Right ventricle myocardium inferior (tissue), 1 donor: ENCODE data around the gene ZNF827. TPM values are rescaled to one million over a fixed set of nuclear protein-coding genes. Genes with fewer than 3 reads are reported as not detected.
A peak's percentile ranks its signal among the peaks of the same experiment; 100 is the strongest.

ENCODE experiments used
- ATAC-seq: fragments of 200-7000 bp; cut with Tn5 transposase; one replicate; pipeline ENCODE4 v1.9.1; 2020; ENCODE audit warnings: mild to moderate bottlenecking, moderate library complexity
- DNase-seq: peaks from one replicate; pipeline ENCODE4 v3.0.0; 2021; ENCODE audit errors: missing footprints
- intact Hi-C: fragments of 100-400 bp; cut with DNase I; formaldehyde crosslinking; loops from one replicate; pipeline ENCODE4 v1.11.0; 2022
- total RNA-seq: library from RNA; stranded (reverse); fragmentation: NEBNext Ultra II Directional; extraction: Animal tissue kit (Norgen Biotek cat#: 25700); gene quantifications from one replicate; pipeline ENCODE4 v1.2.1, GENCODE V29; 2021
- donor health status: DM: no; HTN: yes; CAD: no; lungs with severe emphysema.

Gene ZNF827
- total RNA-seq, 1 donor from 2014 or later: 11.9 TPM

DNA sequence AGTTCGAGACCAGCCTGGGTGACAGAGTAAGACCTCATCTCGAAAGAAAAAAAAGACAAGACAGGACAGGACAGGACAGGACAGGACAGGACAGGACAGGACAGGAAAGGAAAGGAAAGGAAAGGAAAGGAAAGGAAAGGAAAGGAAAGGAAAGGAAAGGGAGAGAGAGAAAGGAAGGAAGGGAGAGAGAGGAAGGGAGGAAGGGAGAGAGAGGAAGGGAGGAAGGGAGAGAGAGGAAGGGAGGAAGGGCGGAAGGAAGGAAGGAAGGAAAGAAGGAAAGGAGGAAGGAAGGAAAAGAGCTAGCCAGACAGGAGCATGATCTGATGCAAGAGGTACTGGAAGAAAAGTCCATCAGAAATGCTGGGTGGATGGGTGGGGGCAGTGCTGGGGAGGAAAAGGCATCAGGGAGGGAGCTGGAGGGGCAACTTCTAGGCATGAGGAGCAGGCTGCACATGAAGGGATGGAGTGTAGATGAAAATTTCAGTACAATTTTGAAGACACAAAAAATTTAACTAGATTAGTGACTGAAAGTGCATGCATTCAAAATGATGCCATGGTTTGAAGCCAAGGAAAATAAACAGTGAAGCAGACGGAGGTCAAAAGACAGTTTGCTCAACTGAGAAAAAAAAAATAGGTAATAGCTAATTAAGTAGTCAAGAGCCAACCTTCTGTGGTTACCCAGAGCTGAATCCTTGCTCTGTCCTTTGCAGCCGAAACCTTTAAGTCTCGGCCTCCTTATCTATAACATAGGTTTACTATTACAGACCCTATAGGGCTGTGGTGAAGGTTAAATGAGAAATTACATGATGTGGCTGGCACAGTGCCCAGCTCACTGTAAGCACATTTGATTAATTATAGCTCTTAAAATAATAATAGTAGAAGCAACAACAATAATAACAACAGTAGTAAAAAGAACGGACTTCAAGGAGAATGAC lies 59.9 kb downstream of the ZNF827 start:
- ATAC-seq: peak; percentile 45
- DNase-seq: no peak
- intact Hi-C loops: no loop called here

DNA sequence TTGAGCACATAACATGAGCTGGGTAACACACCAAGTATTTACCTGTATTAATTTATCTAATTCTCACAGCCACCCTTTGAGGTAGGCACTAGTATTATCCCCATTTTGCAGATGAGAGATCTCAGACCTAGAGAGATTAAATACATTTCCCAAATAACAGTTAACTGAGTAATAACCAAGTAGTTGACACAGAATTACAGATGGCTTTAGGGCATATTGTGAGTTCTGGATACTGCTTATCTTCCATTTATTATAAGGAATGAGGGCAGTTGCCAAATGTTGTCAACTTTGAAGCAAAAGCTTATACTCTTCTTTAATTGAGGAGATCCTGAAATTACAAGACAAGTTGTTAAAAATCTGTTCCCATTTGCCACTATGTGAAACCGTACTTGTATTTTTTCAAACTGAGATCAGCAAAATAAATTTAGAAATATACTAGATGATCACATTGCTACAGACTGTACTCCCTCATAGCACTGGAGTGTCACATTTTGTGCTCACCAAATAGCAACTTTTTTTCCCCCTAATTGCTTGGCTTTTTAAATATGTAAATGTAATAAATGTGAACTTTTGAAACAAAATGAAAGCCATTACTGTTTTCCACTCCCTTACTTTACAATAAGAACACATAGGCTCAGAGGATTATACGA lies 62.0 kb downstream of the ZNF827 start:
- ATAC-seq (no peak), DNase-seq (no peak)
- intact Hi-C loops: no loop called here

- intact Hi-C loops: loop anchor here (5.0 kb wide), 1 partner anchor 142 kb away; no protein-coding TSS in a partner anchor
- ATAC-seq (no peak), DNase-seq (no peak)
Observed at GRCh38 chr4:145873901-145874300, 64.7 kb downstream of the ZNF827 start.

DNA sequence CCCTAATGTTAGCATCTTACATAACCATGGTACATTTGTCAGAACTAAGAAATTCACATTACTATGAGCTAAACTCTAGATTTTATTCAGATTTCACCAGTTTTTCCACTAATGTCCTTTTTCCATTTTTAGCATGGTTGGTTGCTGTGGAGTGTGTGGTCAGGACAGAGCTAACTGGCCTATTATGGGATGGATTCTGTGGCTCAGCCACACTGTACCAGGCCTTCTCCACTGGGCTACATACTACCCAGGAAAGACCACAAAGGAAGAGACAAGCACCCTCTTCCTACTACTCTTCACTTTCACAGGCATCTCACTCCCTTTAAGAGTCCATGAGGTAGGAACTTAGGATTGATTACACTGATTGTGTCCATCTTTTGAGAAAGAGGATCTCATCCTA lies 67.4 kb downstream of the ZNF827 start:
- DNase-seq (no peak), ATAC-seq (no peak)
- intact Hi-C loops: loop anchor here (5.0 kb wide), 1 partner anchor 139 kb away; no protein-coding TSS in a partner anchor

- intact Hi-C loops: loop anchor here (5.0 kb wide), 1 partner anchor 138 kb away; no protein-coding TSS in a partner anchor
- no peak for DNase-seq
- ATAC-seq: no peak
Observed at GRCh38 chr4:145870155-145871020, 68.2 kb downstream of the ZNF827 start.

DNA sequence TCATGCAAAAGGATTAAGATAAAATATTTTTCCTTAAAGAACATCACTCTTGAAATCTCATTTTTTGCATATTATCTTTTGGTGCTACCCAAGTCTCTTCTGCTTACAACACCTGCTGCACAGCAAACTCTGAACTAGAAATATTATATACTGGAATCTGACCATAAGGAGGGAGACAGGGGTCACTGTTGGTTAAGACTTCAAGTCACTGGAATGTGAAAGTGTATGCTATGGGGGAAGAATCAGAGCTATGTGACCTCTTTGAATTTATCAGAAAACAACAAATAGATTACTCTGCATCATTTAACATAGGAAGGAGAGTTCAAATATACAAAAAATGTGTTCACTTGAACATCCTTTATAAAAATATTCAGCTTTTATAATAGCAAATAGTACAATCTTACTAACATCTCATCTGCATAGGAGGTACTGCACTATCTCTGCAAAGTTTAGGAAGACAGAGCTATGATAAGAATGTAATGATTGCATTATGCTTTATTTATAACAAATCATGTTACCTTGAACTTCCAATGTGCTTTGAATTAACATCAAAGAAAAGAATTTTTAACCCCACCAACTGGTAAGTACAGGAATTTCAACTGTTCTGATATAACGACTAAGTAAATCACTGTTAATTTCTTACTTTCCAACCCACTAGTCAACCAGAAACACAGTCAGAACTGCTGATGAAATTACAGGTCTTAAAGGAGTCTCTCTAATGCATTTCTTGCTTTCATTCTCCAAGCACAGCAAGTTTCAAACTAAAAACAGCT lies 69.8 kb downstream of the ZNF827 start:
- DNase-seq (no peak), ATAC-seq (no peak)
- intact Hi-C loops: no loop called here

DNA sequence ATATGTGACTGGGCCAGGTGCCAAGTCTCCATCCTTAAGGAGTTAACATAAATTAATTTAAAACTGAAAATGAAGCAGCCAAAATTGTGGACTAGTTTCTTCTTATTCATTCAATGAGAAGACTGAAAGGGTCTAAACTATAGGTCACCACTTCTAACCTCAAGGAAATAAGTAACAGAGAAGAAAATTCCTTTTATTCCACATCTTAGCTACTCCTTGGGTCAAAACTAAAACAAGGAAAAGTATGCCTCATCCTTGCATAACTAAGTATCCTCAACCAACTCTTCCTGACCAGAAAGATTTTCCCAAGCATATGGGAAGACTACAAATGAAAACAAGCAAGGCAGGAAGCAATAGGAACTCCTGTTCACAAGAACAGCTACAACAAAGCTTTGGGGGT lies 71.2 kb downstream of the ZNF827 start:
- intact Hi-C loops: no loop called here
- ATAC-seq: no peak
- DNase-seq: no peak

DNA sequence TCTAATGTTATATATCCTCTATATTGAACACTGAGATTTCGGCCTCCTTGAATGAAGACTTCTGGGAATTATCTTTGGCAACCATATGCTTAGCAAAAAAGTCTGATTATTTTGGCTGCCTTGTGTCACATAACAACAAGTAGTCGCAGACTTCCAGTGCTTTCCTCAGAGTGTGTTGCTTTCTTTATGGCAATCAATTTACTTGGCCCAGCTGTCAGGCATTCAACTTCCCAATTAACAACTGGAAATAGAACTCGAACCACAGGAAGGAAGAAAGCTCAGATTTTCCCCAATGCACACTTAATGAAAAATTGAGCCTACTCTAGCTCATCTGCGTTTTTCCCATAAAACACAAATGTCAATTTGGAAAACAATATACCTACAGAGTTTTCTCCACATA lies 71.6 kb downstream of the ZNF827 start:
- intact Hi-C loops: no loop called here
- no peak for DNase-seq

DNA sequence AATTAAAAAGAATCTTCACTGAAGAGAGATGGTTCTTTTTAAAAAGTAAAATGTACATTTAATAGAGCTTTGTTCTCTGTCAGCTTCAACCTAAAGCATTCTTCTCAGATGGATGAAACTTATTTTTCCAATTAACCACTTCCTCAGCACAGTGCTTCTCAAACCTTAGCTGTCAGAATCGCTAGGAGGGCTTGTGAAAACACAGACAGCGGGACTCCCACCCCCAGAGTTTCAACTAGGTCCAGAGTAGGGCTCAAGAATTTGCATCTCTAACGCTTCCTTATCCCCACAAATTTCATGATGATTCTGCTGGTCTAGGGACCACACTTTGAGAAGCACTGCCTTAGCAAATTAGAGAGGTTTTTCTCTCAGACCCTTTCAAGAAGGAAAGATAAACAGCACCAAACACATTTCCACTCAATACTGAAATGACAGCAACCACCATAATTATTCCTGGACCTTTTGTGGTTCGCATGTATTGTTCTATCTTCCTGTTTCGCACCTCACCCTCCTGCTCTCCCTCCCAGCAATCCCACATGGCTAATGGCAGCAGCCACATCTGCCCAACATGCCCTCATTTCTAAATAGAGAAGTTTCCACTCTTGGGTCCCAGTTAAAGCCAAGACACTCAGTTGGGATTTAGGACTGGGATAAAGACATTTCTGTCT lies 73.2 kb downstream of the ZNF827 start:
- intact Hi-C loops: no loop called here
- DNase-seq: no peak
- ATAC-seq: no peak

More for the DNA sequence above, 71.6 kb downstream of the ZNF827 start:
- ATAC-seq: no peak

- ATAC-seq (no peak), DNase-seq (no peak)
- intact Hi-C loops: no loop called here
Observed at GRCh38 chr4:145863191-145863590, 75.4 kb downstream of the ZNF827 start.

DNA sequence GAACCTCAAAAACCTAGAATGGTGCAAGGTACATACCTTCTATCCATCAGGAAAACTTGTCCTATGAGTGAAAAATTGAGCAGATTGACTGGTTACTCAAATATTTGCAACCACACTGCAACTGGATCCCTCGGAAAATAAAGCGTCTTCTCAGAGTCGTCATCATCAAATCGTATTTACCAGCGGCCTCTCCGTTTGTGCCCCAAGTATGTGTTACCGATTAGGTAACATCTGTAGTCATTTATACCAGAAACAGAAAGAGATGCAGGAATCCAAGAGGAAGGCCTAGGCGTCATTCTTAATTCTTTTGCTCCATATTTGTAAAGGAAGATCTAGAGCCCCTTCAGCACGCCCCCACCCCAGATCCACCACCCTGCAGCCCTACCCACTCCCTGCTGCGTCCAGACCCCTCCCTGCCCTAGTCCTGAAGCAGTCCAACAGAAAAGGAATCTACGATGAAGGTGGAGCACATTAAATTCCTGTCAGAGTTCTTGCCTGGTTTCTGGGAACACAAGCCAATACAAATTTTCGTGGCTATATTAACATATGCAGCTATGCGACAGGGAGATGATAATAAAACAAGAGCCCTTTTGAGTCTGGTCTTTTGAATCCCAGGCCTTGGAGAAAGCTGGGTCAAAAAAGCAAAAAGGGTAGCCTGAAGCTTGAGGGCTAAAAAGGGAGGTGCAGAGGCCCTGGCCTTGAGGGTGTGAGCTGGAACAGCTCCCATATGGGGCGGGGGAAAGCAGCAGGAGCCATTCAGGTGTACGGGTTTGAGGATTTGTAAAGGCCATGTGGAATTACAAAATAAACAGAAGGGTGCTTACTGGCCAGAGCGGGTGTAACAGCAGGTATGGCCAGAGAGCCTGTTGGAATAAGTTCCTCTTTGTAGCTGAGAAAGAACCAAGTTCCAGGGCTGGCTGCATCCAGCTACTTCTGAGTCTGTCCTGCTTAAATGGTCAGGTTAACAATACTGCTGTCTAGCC lies 77.0 kb downstream of the ZNF827 start:
- ATAC-seq (no peak), DNase-seq (no peak)
- intact Hi-C loops: no loop called here

DNA sequence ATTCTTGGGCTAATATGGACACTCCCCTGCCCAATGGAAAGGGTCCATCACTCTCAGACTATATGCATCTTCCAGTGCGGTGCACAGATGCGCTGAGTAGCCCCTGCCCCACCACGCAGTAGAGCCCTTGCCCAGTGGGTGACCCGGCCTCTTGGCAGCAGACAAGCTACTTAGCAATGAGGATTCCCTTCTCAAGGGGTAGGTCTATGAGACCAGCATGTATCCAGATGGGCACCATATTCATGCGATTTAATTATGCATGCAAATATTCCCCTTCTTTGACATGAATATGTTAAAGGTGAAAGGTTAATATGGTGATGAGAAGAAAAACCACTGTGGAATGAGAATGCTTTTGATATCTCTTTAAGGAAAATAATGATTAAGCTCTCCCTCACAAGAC lies 77.7 kb downstream of the ZNF827 start:
- DNase-seq (no peak), ATAC-seq (no peak)
- intact Hi-C loops: no loop called here

DNA sequence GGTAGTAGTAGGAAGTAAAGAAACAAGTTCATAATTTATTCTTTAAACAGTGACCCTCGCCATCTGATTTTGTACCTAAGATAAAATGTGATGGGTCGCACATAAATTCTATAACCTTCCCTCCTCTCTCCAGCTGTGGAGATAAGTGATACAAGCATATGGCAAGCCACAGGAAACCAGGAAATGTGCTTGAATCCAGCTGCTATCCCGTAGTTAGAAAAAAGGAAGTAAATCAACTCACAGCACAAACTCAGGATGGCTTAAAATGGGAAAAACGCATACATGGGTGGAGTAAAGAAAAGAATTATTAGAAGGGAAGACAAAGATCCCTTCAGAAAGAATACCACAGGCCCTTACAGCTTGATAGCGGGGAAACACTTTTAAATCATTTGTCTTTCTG lies 78.2 kb downstream of the ZNF827 start:
- DNase-seq (no peak), ATAC-seq (no peak)
- intact Hi-C loops: no loop called here

- intact Hi-C loops: no loop called here
- no peak for ATAC-seq
- no peak for DNase-seq
Observed at GRCh38 chr4:145859926-145860325, 78.7 kb downstream of the ZNF827 start.

DNA sequence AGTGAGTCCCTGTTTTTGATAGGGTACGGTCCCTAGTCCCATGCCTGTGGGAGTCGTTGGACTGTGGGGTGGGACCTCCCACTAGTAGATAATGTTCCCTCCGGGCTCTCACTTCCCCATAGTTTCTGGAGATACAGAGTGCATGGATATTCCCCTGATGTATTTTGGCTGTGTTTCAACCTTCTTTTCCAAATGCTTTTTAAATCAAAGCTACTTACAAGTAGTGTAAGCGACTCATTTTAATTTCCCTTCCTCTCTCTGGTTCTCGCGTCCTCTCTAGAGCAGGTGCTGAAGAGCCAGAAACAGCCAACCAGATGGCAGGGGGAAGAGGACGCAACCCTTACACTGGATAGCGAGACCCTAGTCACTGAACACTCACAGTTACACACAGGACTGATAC lies 79.2 kb downstream of the ZNF827 start:
- intact Hi-C loops: no loop called here
- no peak for ATAC-seq
- no peak for DNase-seq

- ATAC-seq: peak; percentile 84
- DNase-seq: no peak
- intact Hi-C loops: no loop called here
Observed at GRCh38 chr4:145852256-145852839, 86.3 kb downstream of the ZNF827 start.
